ENCODE measurements around the gene PACS1.
"Not testable (repeated sequence)": the region's sequence is repeated elsewhere in the genome, so short reads cannot be mapped to it uniquely, and the experiment has no call there.

PACS1 gene

GRCh38 chr11:66248903-66249302 is 178.8 kb downstream of the PACS1 start:
- no peak for TF ChIP-seq CTCF (IDR thresholded peaks at IDR 0.05; ENCODE audit: low read depth, low read length)
- no peak for DNase-seq (ENCODE audit: extremely low read depth, low read depth)

- TF ChIP-seq CTCF (IDR thresholded peaks at IDR 0.05; ENCODE audit: low read depth, low read length) = no peak
- DNase-seq (ENCODE audit: extremely low read depth, low read depth) = no peak
These were observed 181.7 kb downstream of the PACS1 start for GRCh38 chr11:66251809-66252208.

GRCh38 chr11:66253081-66253480 is 183.0 kb downstream of the PACS1 start:
- not testable (repeated sequence) for DNase-seq (ENCODE audit: extremely low read depth, low read depth)

GRCh38 chr11:66258473-66258893 is 188.4 kb downstream of the PACS1 start:
- no peak for TF ChIP-seq CTCF (IDR thresholded peaks at IDR 0.05; ENCODE audit: low read depth, low read length)
- no peak for DNase-seq (ENCODE audit: extremely low read depth, low read depth)

- no peak for TF ChIP-seq CTCF (IDR thresholded peaks at IDR 0.05; ENCODE audit: low read depth, low read length)
- DNase-seq (ENCODE audit: extremely low read depth, low read depth) = no peak
These were observed 189.2 kb downstream of the PACS1 start for GRCh38 chr11:66259225-66259624.

- no peak for TF ChIP-seq CTCF (IDR thresholded peaks at IDR 0.05; ENCODE audit: low read depth, low read length)
- no peak for DNase-seq (ENCODE audit: extremely low read depth, low read depth)
These were observed 189.9 kb downstream of the PACS1 start for GRCh38 chr11:66259956-66260355.

- TF ChIP-seq CTCF (IDR thresholded peaks at IDR 0.05; ENCODE audit: low read depth, low read length) = no peak
- no peak for DNase-seq (ENCODE audit: extremely low read depth, low read depth)
These were observed 191.5 kb downstream of the PACS1 start for GRCh38 chr11:66261578-66261977.

- no peak for TF ChIP-seq CTCF (IDR thresholded peaks at IDR 0.05; ENCODE audit: low read depth, low read length)
- DNase-seq (ENCODE audit: extremely low read depth, low read depth) = no peak
These were observed 192.1 kb downstream of the PACS1 start for GRCh38 chr11:66262191-66262590.
